Stimulated activated CD8-positive, alpha-beta memory T cell treated with anti-CD3 and anti-CD28 coated beads, Interleukin-4, amount 100 ng/mL, for 48 hours (primary cell): ENCODE measurements around the gene DMRTC1B.
"Not testable (repeated sequence)": the region's sequence is repeated elsewhere in the genome, so short reads cannot be mapped to it uniquely, and the experiment has no call there.

ENCODE experiments used
- DNase-seq: peaks from one replicate; pipeline ENCODE4 v3.0.0-alpha.2; 2020

Gene DMRTC1B, protein sequence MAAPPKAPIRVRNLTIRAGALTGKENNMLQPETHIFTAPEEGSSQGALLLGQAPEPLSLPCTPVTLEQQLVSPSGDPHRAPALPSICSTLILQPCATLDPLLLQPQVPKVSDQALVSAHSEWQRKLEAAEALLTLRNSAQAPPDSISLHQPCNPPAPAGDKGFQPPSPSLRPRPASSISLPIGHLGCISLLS

DNA sequence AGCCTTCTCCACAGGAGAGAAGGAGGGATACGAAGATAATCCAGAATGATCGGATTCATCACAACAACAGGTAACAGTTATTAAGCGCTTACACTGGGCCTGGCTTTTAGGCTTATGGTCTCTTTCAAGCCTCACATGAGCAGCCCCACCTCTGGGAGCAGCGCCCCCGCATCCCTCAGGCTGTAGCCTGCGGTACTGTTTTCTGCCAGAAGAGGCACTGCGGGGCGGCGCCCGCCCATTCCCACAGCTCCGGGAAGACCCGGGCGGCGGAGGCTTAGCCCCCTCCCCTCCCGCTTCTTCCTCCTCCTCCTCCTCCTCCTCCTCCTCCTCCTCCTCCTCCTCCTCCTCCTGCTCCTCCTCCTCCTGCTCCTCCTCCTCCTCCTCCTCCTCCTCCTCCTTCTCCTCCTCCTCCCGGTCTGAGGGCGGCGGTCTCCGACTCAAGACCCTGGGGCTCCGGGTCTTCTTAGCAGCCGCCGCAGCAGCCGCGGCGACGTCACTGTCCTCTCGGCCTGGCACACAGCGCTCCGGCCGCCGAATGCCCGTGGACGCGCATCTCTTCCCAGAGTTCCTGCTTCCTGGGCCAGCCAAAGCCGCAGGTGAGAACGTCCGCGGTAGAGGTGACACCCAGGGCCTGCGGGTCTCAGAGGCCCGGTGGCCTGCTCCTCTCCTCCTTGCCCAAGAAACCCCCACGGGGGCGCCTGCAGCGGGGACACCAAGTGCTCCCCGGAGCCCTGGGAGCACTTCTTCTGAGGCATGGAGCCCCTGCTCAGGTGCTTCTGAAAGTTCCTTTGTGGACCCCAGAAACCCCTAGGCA lies at the start of gene DMRTC1B:
Gene DMRTC1B (plus strand): TSS at position 238 of the 814 bp plus-strand sequence. CDS start 68,246 bp downstream, outside the sequence.
- DNase-seq, result not testable (repeated sequence)

DNA sequence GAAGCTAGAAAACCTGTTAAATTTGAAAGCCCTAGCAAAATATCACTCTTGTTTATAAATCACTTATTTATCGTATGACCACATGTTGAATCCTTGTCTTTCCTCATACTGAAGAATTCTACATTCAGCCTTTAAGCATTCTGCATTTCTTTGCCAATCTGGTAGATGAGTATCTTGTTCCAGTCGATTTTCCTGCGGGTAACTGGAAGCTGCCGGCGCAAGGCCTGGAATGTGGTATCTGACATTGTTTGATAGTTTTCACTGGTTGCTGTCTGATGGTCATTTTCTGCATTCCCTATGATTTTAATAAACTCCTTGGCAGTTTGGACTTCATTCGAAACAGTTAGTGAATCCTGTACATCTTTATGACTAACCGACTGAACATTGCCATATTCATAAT lies 48.8 kb upstream of the DMRTC1B start:
- no peak for DNase-seq

DNA sequence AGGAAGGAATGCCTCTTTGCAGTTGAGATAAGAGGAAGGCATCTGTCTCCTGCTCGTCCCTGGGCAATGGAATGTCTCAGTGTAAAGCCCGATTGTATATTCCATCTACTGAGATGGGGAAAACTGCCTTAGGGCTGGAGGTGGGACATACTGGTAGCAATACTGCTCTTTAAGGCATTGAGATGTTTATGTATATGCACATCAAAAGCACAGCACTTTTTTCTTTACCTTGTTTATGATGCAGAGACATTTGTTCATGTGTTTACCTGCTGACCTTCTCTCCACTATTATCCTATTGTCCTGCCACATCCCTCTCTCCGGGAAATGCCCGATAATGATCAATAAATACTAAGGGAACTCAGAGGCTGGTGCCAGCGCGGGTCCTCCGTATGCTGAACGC lies 43.1 kb upstream of the DMRTC1B start:
- not testable (repeated sequence) for DNase-seq

DNA sequence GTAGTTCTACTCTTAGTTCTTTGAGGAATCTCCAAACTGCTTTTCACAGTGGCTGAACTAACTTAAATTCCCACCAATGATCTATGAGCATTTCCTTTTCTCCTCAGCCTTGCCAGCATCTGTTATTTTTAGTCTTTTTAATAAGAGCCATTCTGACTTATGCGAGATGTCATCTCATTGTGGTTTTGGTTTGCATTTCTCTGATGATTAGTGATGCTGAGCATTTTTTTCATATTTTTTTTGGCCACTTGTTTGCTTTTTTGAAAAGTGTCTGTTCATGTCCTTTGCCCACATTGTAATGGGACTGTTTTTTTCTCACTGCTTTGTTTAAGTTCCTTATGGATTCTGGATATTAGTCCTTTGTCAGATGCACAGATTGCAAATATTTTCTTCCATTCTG lies 41.1 kb upstream of the DMRTC1B start:
- DNase-seq, result no peak

DNA sequence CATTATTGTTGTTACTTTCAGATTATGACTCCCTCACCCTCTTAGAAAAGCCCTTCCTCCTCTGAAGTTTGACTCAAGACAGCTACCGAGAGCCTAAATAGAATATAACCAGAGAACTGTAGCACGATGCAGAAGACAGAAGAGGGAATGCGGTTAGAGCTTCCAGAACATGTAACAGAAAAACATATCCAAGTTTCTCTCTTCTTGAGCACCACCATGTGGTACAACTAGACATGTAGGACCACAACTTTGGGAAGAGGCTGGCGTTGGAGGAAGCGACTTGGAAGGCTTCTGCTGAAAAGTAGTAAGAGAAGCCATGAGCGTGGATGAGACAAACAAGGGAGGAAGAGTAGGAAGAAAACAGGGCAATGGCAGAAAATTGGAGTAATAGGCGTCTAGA lies 31.1 kb upstream of the DMRTC1B start:
- DNase-seq, result not testable (repeated sequence)

DNA sequence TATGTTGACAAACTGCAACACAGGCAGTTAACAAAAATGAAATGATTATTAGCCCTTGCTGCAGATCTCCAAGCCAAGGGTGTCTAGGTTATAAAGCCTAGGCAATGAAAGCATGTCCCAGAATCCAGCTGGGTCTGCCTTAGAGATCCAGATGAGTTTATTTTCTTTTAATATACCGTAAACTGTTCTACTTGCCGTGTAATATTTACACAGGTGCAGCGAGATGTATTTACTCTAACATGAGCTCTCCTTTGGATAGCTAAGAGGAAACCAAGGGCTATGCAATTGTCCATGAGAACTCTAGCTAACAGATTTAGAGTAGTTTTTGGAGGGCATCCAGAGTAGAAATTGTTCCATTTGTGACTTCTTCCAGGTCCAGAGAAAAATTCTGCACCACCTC lies 28.1 kb upstream of the DMRTC1B start:
- DNase-seq, result not testable (repeated sequence)

DNA sequence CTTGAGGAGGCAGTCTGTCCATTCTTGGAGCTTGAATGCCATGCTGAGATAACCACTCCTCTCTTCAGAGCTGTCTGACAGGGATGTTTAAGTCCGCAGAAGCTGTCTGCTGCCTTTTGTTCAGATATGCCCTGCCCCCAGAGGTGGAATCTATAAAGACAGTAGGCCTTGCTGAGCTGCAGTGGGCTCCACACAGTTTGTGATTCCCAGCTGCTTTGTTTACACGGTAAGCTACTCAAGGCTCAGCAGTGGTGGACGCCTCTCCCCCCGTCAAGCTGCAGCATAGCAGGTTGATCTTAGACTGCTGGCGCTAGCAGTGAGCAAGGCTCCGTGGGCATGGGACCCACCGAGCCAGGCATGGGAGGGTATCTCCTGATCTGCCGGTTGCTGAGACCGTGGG lies 16.2 kb upstream of the DMRTC1B start:
- not testable (repeated sequence) for DNase-seq

DNA sequence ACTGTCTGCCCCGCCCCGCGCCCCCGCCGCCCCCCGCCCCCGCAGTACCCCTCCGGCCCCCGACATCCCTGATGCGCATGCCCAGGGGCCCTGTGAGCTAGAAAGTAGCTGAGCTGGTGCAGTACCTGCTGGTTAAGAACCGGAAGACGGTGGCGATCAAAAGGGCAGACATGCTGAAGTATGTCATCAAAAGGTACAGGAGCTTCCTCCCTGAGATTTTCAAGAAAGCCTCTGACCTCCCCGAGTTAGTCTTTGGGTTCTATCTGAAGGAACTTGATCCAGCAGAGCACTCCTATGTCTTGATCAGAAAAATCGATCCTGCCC lies 739 bp downstream of the DMRTC1B start:
- DNase-seq, result not testable (repeated sequence)

DNA sequence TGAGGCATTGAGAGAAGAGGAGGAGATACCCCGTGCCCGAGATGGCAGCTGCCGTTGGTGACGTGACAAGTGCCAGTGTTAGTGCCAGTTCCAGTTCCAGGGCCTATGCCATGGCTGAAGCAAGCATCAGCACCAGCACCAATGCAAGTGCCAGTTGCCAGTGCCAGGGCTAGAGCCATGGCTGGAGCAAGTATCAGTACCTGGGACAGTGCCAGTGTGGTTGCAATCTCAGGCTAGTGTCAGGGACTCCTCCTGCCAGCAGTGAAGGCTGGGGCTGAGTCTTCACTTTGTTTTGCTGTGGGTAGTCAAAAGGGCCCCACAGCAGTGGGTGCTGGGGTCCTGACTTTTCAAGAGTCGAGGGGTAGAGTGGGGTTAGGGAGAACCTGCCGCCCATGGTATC lies 1.5 kb downstream of the DMRTC1B start:
- DNase-seq, result not testable (repeated sequence)

DNA sequence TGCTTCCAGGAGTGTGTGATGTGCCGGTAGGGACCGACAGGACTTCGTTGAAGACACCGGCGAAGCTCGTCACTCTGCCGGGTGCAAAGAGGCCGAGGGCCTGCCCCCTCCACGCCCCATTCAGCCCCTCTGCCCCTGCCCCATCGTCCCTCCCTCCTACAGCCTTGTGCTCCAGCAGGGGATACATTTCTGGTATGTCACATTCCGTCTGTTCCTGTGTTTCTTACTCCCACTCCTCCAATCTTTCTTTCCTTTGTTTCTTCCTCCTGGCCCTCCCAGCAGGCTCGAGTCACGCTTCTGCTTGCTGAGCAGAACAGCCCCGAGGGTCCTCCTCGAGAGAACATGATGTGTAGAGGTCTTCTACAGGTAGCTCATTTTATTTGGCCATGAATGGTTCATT lies 5.9 kb downstream of the DMRTC1B start, which contains the start of gene FAM236B:
Gene FAM236B (minus strand): TSS at position 101 of the 400 bp plus-strand sequence. CDS start 100 bp downstream, at position 1.
- DNase-seq, result not testable (repeated sequence)

DNA sequence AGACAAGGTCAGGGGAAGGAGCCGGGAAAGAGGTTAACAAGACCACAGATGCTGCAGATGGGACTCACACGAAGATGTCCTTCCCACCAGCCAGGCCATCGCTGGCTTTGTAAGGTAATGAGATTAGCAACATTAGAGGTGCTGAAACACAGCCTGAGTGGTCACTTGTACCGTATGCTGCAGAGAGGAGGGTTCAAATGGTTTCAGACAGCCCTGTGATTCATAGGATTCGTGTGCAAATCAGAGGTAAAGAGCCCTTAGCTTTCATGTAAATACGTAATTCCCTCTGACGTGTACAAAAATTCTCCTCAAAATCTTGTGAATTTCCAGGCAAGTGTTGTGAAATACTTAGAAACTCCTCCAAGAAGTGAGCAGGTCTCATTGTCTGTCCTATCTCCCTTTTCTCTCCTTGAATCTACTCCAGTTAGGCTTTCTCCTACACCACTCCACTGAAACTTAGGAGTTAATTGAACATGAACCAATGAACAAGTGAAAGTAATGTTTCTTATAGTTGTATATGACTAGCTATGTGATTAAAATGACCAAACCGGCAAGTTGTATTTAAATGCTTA lies 6.8 kb downstream of the DMRTC1B start:
- DNase-seq, result not testable (repeated sequence)

DNA sequence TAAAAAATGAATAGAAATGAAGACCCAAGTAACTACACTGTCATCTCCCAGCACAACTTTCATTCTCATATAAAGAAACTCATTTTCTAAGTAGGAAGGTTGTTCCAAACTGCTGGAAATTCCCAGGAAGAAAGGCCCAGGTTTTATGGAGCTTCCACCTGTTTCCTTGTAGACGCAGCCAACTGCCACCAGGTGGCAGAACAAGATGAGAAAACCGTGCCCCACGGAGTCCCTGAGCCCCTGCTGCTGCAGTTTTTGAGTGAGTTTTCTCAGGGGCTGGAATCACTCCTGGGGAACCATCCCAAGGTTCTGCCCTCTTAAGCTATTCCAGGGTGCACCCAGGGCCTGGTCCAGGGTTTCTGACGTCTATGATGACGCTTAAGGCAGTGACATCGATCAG lies 7.3 kb downstream of the DMRTC1B start:
- DNase-seq, result not testable (repeated sequence)

DNA sequence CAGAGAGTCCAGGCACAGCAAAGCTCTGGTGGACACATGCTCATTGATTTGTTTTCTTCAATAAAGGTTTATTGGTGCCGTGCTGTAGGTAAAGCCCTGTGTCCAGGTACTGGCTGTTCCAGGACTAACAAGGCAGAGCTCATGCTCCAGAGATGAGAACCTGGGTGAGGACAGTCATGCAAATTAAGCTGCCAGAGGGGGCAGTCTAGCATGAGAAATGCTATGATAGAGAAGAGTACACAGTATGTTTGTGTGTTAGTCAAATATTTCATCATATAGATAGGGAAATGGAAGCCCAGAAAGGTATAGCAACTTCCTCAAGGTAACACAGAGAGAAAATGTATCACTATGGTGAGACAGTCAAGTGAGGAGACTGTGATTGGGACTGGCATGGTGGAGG lies 11.5 kb downstream of the DMRTC1B start:
- not testable (repeated sequence) for DNase-seq

DNA sequence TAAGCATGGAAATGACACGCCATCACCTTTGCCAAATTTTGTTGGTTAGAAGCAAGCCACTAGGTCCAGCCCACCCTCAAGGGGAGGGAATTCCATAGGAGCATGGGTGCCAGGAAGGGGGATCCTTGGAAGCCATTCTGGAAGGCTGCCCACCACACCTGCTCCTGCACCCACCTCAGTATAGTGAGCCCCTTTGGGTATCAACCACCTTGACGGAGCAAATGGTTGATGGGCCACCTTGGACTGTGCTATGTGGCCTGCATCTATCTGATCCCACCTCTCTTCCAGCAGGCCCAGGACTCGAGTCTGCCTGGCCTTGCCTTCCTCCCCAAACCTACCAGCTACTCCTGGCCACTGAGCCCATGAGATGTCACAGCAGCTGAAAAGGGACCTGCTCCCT lies 13.7 kb downstream of the DMRTC1B start:
- DNase-seq, result not testable (repeated sequence)

DNA sequence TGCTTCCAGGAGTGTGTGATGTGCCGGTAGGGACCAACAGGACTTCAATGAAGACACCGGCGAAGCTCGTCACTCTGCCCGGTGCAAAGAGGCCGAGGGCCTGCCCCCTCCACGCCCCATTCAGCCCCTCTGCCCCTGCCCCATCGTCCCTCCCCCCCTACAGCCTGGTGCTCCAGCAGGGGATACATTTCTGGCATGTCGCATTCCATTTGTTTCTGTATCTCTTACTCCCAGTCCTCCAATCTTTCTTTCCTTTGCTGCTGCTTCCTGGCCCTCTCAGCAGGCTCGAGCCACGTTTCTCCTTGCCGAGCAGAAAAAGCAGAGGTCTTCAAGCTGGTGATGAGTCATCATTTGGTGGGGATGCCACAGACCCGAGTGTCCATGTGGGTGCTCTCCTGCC lies 31.4 kb downstream of the DMRTC1B start, which contains the start of gene FAM236D:
Gene FAM236D (minus strand): TSS at position 101 of the 400 bp plus-strand sequence. CDS start 100 bp downstream, at position 1.
- not testable (repeated sequence) for DNase-seq

DNA sequence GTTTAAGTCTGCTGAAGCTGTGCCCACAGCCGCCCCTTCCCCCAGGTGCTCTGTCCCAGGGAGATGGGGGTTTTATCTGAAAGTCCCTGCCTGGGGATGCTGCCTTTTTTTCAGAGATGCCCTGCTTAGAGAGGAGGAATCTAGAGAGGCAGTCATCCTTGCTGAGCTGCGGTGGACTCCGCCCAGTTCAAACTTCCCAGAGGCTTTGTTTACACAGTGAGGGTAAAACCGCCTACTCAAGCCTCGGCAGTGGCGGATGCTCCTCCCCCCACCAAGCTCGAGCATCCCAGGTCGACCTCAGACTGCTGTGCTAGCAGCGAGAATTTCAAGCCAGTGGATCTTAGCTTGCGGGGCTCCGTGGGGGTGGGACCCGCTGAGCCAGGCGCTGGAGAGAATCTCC lies 54.0 kb downstream of the DMRTC1B start:
- not testable (repeated sequence) for DNase-seq

DNA sequence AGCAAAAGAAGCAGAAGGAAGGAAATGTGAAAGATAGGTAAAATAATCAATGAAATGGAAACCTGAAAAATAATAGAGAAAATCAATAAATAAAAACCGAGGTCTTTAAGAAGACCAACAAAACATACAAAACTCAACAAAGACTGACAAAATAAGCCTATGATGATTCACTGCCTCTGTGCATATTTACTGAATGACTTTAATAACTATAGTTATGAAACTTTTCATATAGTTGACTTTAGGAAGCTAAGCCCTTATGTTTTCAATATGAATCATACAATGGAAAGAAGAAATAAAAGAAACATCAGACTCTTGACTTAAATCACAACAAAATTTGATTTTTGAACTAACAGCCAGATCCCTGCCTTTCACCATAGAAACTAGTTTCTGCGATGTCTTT lies 60.8 kb downstream of the DMRTC1B start:
- DNase-seq, result not testable (repeated sequence)

DNA sequence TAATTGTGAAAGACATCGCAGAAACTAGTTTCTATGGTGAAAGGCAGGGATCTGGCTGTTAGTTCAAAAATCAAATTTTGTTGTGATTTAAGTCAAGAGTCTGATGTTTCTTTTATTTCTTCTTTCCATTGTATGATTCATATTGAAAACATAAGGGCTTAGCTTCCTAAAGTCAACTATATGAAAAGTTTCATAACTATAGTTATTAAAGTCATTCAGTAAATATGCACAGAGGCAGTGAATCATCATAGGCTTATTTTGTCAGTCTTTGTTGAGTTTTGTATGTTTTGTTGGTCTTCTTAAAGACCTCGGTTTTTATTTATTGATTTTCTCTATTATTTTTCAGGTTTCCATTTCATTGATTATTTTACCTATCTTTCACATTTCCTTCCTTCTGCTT lies 106.2 kb downstream of the DMRTC1B start:
- DNase-seq, result not testable (repeated sequence)

DNA sequence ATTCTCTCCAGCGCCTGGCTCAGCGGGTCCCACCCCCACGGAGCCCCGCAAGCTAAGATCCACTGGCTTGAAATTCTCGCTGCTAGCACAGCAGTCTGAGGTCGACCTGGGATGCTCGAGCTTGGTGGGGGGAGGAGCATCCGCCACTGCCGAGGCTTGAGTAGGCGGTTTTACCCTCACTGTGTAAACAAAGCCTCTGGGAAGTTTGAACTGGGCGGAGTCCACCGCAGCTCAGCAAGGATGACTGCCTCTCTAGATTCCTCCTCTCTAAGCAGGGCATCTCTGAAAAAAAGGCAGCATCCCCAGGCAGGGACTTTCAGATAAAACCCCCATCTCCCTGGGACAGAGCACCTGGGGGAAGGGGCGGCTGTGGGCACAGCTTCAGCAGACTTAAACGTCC lies 113.0 kb downstream of the DMRTC1B start:
- DNase-seq, result not testable (repeated sequence)
